Endothelial cell of umbilical vein (primary cell): ENCODE results near the gene CXorf65. TPM values are rescaled to one million over a fixed set of nuclear protein-coding genes. Genes with fewer than 3 reads are reported as not detected.

Experiments used
- BruUV-seq: library from RNA; stranded (reverse); fragments of 400-500 nt; replicated peaks from 2 replicates; lab custom pipeline; 2021; lab: Mats Ljungman, UMichigan
- CTCF ChIA-PET: fragments of 300-600, 350-600 bp; sonication (Branson Sonifier 250); formaldehyde crosslinking; loops from one replicate; lab custom pipeline; 2021; ENCODE audit warnings: antibody characterized with exemption, inconsistent platforms; lab: Charles Lee
- POLR2A ChIA-PET: fragments of 300-600, 350-600 bp; sonication (Branson Sonifier 250); formaldehyde crosslinking; loops from one replicate; lab custom pipeline; 2021; ENCODE audit warnings: antibody characterized with exemption, inconsistent platforms; lab: Charles Lee
- DNase-seq: peaks from one replicate; pipeline ENCODE4 v3.0.0-alpha.2; 2011; ENCODE audit warnings: low read depth, low spot score
- FAIRE-seq: peaks from 2 replicates; lab custom pipeline; 2011; peaks lifted over from hg19 to GRCh38; lab: Jason Lieb, UNC
- H2AFZ ChIP-seq: 2 replicates; pipeline ENCODE4 v1.6.0; 2012; ENCODE audit warnings: low read depth, low read length, control low read depth, inconsistent platforms
- H3K27ac ChIP-seq: 2 replicates; pipeline ENCODE4 v1.5.1; 2011; ENCODE audit warnings: low read depth, mild to moderate bottlenecking, control low read depth, low read length, moderate library complexity; ENCODE audit not compliant: insufficient read depth
- H3K27me3 ChIP-seq, 2 experiments: 2 replicates each; pipeline versions ENCODE4 v1.6.0 to v1.6.1; 2011; ENCODE audit warnings: low read length in 2 of 2, mixed read lengths in 1 of 2; ENCODE audit not compliant: control insufficient read depth in 2 of 2, insufficient read depth in 2 of 2
- H3K36me3 ChIP-seq, 2 experiments: 2 replicates in 1 of 2; 3 replicates in 1 of 2; pipeline ENCODE4 v1.5.1; 2011; ENCODE audit warnings: low read length in 2 of 2, mild to moderate bottlenecking in 1 of 2, moderate library complexity in 1 of 2; ENCODE audit not compliant: control insufficient read depth in 2 of 2, insufficient read depth in 2 of 2; ENCODE audit errors: extremely low read depth in 1 of 2
- H3K4me1 ChIP-seq: 3 replicates; pipeline ENCODE4 v1.5.1; 2011; ENCODE audit warnings: mild to moderate bottlenecking, low read length; ENCODE audit not compliant: control insufficient read depth, insufficient read depth; ENCODE audit errors: extremely low read depth
- H3K4me2 ChIP-seq: 2 replicates; pipeline ENCODE4 v1.6.1; 2011; ENCODE audit warnings: low read length, control low read depth, mixed read lengths; ENCODE audit not compliant: insufficient read depth
- H3K4me3 ChIP-seq, 3 experiments: fragments of 200-600 bp in 1 of 3; sonication (generic), shearing (Covaris generic) in 1 of 3; replicated peaks in 1 of 3; 2 replicates each; pipeline ENCODE4 v1.5.1; 2011 to 2016; ENCODE audit warnings: control low read depth in 3 of 3, low read length in 3 of 3, mild to moderate bottlenecking in 2 of 3, inconsistent platforms in 1 of 3, low read depth in 1 of 3, moderate library complexity in 1 of 3; ENCODE audit not compliant: insufficient read depth in 1 of 3
- H3K79me2 ChIP-seq: 2 replicates; pipeline ENCODE4 v1.6.0; 2012; ENCODE audit warnings: low read length, inconsistent platforms; ENCODE audit not compliant: control insufficient read depth, insufficient read depth
- H3K9ac ChIP-seq: replicated peaks from 2 replicates; pipeline ENCODE3; 2011; ENCODE audit warnings: low read length, control low read depth; ENCODE audit not compliant: insufficient read depth; ENCODE audit errors: extremely low read depth
- H3K9me1 ChIP-seq: replicated peaks from 3 replicates; pipeline ENCODE4 v1.6.0; 2011; ENCODE audit warnings: mild to moderate bottlenecking, low read length; ENCODE audit not compliant: control insufficient read depth, insufficient read depth; ENCODE audit errors: extremely low read depth
- H3K9me3 ChIP-seq: replicated peaks from 2 replicates; pipeline ENCODE4 v1.5.1; 2012; ENCODE audit warnings: low read length, inconsistent platforms; ENCODE audit not compliant: control insufficient read depth, insufficient read depth
- H4K20me1 ChIP-seq: replicated peaks from 2 replicates; pipeline ENCODE3; 2011; ENCODE audit warnings: mild to moderate bottlenecking, low read length; ENCODE audit not compliant: control insufficient read depth, insufficient read depth; ENCODE audit errors: extremely low read depth
- CTCF ChIP-seq, 2 donors: IDR thresholded peaks; 1 replicate in 1 of 2; 2 replicates in 1 of 2; pipeline ENCODE4 v1.5.1; 2011; ENCODE audit warnings: low read length in 2 of 2, mild to moderate bottlenecking in 2 of 2, moderate library complexity in 2 of 2, control low read depth in 1 of 2, inconsistent platforms in 1 of 2, low read depth in 1 of 2; ENCODE audit not compliant: insufficient read depth in 1 of 2; ENCODE audit errors: extremely low read depth in 1 of 2
- EZH2 ChIP-seq: IDR thresholded peaks from 2 replicates; pipeline ENCODE4 v1.6.1; 2012; ENCODE audit warnings: borderline replicate concordance, low read depth, mild to moderate bottlenecking, moderate library complexity, low read length, inconsistent platforms; ENCODE audit not compliant: severe bottlenecking
- FOS ChIP-seq: IDR thresholded peaks from 2 replicates; pipeline ENCODE4 v1.6.1; 2011; ENCODE audit warnings: mild to moderate bottlenecking, low read length, moderate library complexity, borderline replicate concordance; ENCODE audit not compliant: insufficient read depth
- JUN ChIP-seq: IDR thresholded peaks from 2 replicates; pipeline ENCODE4 v1.6.1; 2011; ENCODE audit warnings: borderline replicate concordance, low read depth; ENCODE audit not compliant: insufficient read length, insufficient read depth
- MAX ChIP-seq: IDR thresholded peaks from 2 replicates; pipeline ENCODE4 v1.6.1; 2011; ENCODE audit not compliant: insufficient read depth, insufficient read length
- MYC ChIP-seq: IDR thresholded peaks from one replicate; pipeline ENCODE4 v1.6.1; 2011; ENCODE audit warnings: mild to moderate bottlenecking, low read depth, low read length
- POLR2A ChIP-seq: IDR thresholded peaks from 2 replicates; pipeline ENCODE4 v1.6.1; 2012; ENCODE audit warnings: low read depth, mild to moderate bottlenecking, control low read depth, low read length
- POLR2AphosphoS5 ChIP-seq: IDR thresholded peaks from 2 replicates; pipeline ENCODE4 v1.6.1; 2012; ENCODE audit warnings: low read depth, mild to moderate bottlenecking, control low read depth, low read length, moderate library complexity; ENCODE audit not compliant: insufficient read depth
- dilution Hi-C: fragments of 300-500 bp; cut with MboI; formaldehyde crosslinking; loops from one replicate; pipeline ENCODE4 v1.15.0; 2019; ENCODE audit warnings: low sequenced_read_pairs; ENCODE audit not compliant: extremely low pct_ligation_motif_present
- intact Hi-C: fragments of 100-400 bp; cut with micrococcal nuclease; formaldehyde crosslinking; loops from one replicate; pipeline ENCODE4 v1.10.0; 2022
- polyA plus RNA-seq, 4 experiments: library from polyadenylated mRNA; depleted of rRNA in 3 of 4; stranded (reverse) in 3 of 4; unstranded in 1 of 4; fragments of >200 nt; gene quantifications; 2 replicates each; pipeline versions ENCODE4 v1.2.1 to v1.2.3, GENCODE V29; 2011 to 2012; ENCODE audit warnings: missing spikeins in 1 of 4
- total RNA-seq: library from RNA; stranded (reverse); gene quantifications from 2 replicates; pipeline ENCODE4 v1.2.3, GENCODE V29; 2021

The CXorf65 gene
- total and polyA plus RNA-seq, 2 donors (not counting 3 experiments of a cell fraction or from before 2014, with no cell fraction given): not detected

- Histone ChIP-seq H3K4me1 (no peaks in the 10 kb centered on the region), H2AFZ (no peak overlapping the region), H3K9me1 (no peaks in the 10 kb centered on the region), H3K9ac (no peak overlapping the region), H3K9me3 (no peaks in the 10 kb centered on the region), H3K27ac (no peak overlapping the region), H3K4me2 (no peak overlapping the region), H3K79me2 (no peaks in the 10 kb centered on the region), H4K20me1 (no peaks in the 10 kb centered on the region), H3K4me3 (no peak overlapping the region), H3K36me3 (no peaks in the 10 kb centered on the region), H3K27me3 (peaks cover 3 to 4% of the 10 kb centered on the region in 2 experiments)
- BruUV-seq: no TSS peak
- FAIRE-seq: no peak
- DNase-seq: no peak
- dilution Hi-C loops (no loop called here), intact Hi-C loops (loop anchor here (10.0 kb wide), 1 partner anchor 117 kb away; no protein-coding TSS in a partner anchor)
- POLR2A ChIA-PET: no interaction called here
- TF ChIP-seq EZH2 (no peak), CTCF (IDR thresholded peaks at IDR 0.05; ENCODE audit: extremely low read depth in 1 of 2, insufficient read depth in 1 of 2, low read depth in 1 of 2, low read length in 2 of 2) (no peak), FOS (no peak), POLR2AphosphoS5 (no peak), POLR2A (no peak), MYC (no peak), MAX (no peak), JUN (no peak)
- CTCF ChIA-PET: interaction anchor here (0.9 kb wide), 2 partner anchors 9 to 15 kb away, joined by 3 read pairs; no protein-coding TSS in a partner anchor
These were observed 5.4 kb upstream of the CXorf65 start for GRCh38 chrX:71111921-71112431.
